GM19467 (cell line): ENCODE data around the gene WRAP73.
"Not testable (repeated sequence)": the region's sequence is repeated elsewhere in the genome, so short reads cannot be mapped to it uniquely, and the experiment has no call there.

Source experiments
- ATAC-seq: cut with Tn5 transposase; IDR thresholded peaks from one replicate; pipeline ENCODE4 v1.9.1; 2021; ENCODE audit warnings: mild to moderate bottlenecking, moderate library complexity; ENCODE audit not compliant: unreplicated experiment

Gene WRAP73

GRCh38 chr1:3599286-3599811 lies 50.6 kb downstream of the WRAP73 start:
- ATAC-seq, result no peak

GRCh38 chr1:3598522-3599285 lies 51.2 kb downstream of the WRAP73 start:
- no peak for ATAC-seq

GRCh38 chr1:3598051-3598491 lies 51.8 kb downstream of the WRAP73 start:
- no peak for ATAC-seq

- ATAC-seq, result no peak
Observed at GRCh38 chr1:3597599-3597964, 52.3 kb downstream of the WRAP73 start.

- ATAC-seq, result no peak
Observed at GRCh38 chr1:3596663-3597598, 53.0 kb downstream of the WRAP73 start.

GRCh38 chr1:3595949-3596348 lies 54.0 kb downstream of the WRAP73 start:
- ATAC-seq, result no peak

- ATAC-seq, result no peak
Observed at GRCh38 chr1:3594706-3595377, 55.1 kb downstream of the WRAP73 start.

- no peak for ATAC-seq
Observed at GRCh38 chr1:3593745-3594144, 56.2 kb downstream of the WRAP73 start.

- ATAC-seq, result no peak
Observed at GRCh38 chr1:3593334-3593733, 56.6 kb downstream of the WRAP73 start.

GRCh38 chr1:3590951-3591865 lies 58.7 kb downstream of the WRAP73 start:
- no peak for ATAC-seq

- ATAC-seq, result no peak
Observed at GRCh38 chr1:3590139-3590763, 59.7 kb downstream of the WRAP73 start.

- ATAC-seq, result no peak
Observed at GRCh38 chr1:3588395-3588794, 61.5 kb downstream of the WRAP73 start.

GRCh38 chr1:3586986-3587759 lies 62.7 kb downstream of the WRAP73 start:
- ATAC-seq, result no peak

GRCh38 chr1:3585940-3586568 lies 63.8 kb downstream of the WRAP73 start:
- no peak for ATAC-seq

GRCh38 chr1:3585353-3585868 lies 64.5 kb downstream of the WRAP73 start:
- ATAC-seq, result not testable (repeated sequence)

- no peak for ATAC-seq
Observed at GRCh38 chr1:3584915-3585314, 65.0 kb downstream of the WRAP73 start.

- ATAC-seq, result not testable (repeated sequence)
Observed at GRCh38 chr1:3583751-3584150, 66.2 kb downstream of the WRAP73 start.
